Measurements from ENCODE around the gene LACTB.
A peak's percentile ranks its signal among the peaks of the same experiment; 100 is the strongest.

Gene LACTB

GRCh38 chr15:63134245-63134985, 12.8 kb downstream of the LACTB start:
- DNase-seq: peak; percentile 35 to 65 (median 44)

- DNase-seq: peak in 1 of 4 experiments; percentile 57
Measured at GRCh38 chr15:63135281-63135680, 13.6 kb downstream of the LACTB start.

- peak; percentile 68 to 96 (median 84) for DNase-seq
Measured at GRCh38 chr15:63135804-63136203, 14.1 kb downstream of the LACTB start.

GRCh38 chr15:63136742-63137141, 15.1 kb downstream of the LACTB start:
- no peak for DNase-seq

GRCh38 chr15:63140936-63141335, 19.3 kb downstream of the LACTB start:
- DNase-seq: no peak

GRCh38 chr15:63145426-63145825, 23.8 kb downstream of the LACTB start:
- no peak for DNase-seq

GRCh38 chr15:63146684-63147083, 25.0 kb downstream of the LACTB start:
- no peak for DNase-seq

GRCh38 chr15:63151665-63152064, 30.0 kb downstream of the LACTB start:
- no peak for DNase-seq

- no peak for DNase-seq
Measured at GRCh38 chr15:63155486-63155885, 33.8 kb downstream of the LACTB start.

GRCh38 chr15:63156086-63156710, 34.5 kb downstream of the LACTB start:
- DNase-seq: peak in 2 of 4 experiments; percentile 10 to 24

- DNase-seq: peak; percentile 67 to 75 (median 72)
Measured at GRCh38 chr15:63156755-63157117, 35.1 kb downstream of the LACTB start.

GRCh38 chr15:63157118-63157843, 35.6 kb downstream of the LACTB start, which contains the start of gene RPS27L:
RPS27L (minus strand) TSS chr15:63157477; CDS start chr15:63157405, 72 bp downstream.
- DNase-seq: peak; percentile 92 to 95 (median 95)

- peak; percentile 59 to 80 (median 75) for DNase-seq
Measured at GRCh38 chr15:63157891-63158431, 36.3 kb downstream of the LACTB start.

- DNase-seq: no peak
Measured at GRCh38 chr15:63160638-63161037, 39.0 kb downstream of the LACTB start.

GRCh38 chr15:63163217-63163616, 41.6 kb downstream of the LACTB start:
- no peak for DNase-seq

GRCh38 chr15:63165166-63165859, 43.7 kb downstream of the LACTB start:
- no peak for DNase-seq

GRCh38 chr15:63166219-63166618, 44.6 kb downstream of the LACTB start:
- DNase-seq: peak; percentile 39 to 70 (median 63)

- DNase-seq: no peak
Measured at GRCh38 chr15:63169788-63170187, 48.1 kb downstream of the LACTB start.

- no peak for DNase-seq
Measured at GRCh38 chr15:63172376-63172775, 50.7 kb downstream of the LACTB start.

GRCh38 chr15:63172851-63173451, 51.3 kb downstream of the LACTB start:
- no peak for DNase-seq

GRCh38 chr15:63176302-63176701, 54.6 kb downstream of the LACTB start:
- DNase-seq: no peak

GRCh38 chr15:63178034-63178433, 56.4 kb downstream of the LACTB start:
- no peak for DNase-seq

All from suppressor macrophage (primary cell).